NT2/D1 (cell line): ENCODE data around the gene GLB1L.

Experiments used
- SUZ12 ChIP-seq: IDR thresholded peaks from 2 replicates; pipeline ENCODE4 v1.6.1; 2011; ENCODE audit not compliant: insufficient read length, insufficient read depth; ENCODE audit errors: extremely low read depth
- ZNF274 ChIP-seq: IDR thresholded peaks from 2 replicates; pipeline ENCODE4 v1.6.1; 2011; ENCODE audit warnings: mild to moderate bottlenecking, low read depth, low read length

DNA sequence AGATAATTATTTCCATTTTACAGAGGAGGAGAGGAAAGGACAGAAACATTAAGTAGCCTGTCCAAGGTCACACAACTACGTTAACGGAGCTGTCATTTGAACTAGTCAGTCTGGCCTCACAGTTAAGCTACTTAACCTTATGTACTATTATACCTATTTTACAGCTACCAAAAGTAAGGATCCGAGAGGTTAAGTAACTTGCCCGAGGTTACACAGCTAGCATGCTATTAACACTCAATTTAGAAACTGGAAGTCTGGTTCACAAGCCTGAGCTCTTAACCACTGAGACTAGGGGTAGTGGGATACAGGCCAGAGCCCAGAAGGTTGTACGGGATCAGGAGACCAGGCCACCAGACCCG, 476 bp downstream of the GLB1L start:
- TF ChIP-seq SUZ12 = no peak
- TF ChIP-seq ZNF274 = no peak
